GM21717 (cell line): ENCODE measurements around the gene VAV1.
"Not testable (repeated sequence)": the region's sequence is repeated elsewhere in the genome, so short reads cannot be mapped to it uniquely, and the experiment has no call there.

Experiments used
- ATAC-seq: cut with Tn5 transposase; IDR thresholded peaks from one replicate; pipeline ENCODE4 v1.9.1; 2021; ENCODE audit warnings: mild to moderate bottlenecking, moderate library complexity; ENCODE audit not compliant: unreplicated experiment

The VAV1 gene

DNA sequence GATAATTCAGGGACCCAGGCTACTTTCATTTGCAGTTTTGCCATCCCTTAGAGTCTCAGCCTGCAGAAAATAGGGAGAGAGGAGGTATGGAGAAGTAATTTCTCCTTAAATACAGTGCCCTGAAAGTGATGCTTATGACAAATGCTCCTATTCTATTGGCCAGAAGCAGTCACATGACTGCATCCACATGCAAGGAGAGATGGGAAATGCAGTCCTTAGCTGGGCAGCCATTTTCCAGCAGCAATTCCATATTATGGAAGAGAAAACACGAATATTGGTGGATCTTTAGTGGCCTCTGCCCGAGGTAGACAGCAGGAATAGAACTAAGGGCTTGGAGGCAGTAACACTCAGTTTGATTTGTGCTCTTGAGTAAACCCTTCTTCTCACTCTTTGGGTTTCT, 39.4 kb downstream of the VAV1 start:
- ATAC-seq, result no peak

DNA sequence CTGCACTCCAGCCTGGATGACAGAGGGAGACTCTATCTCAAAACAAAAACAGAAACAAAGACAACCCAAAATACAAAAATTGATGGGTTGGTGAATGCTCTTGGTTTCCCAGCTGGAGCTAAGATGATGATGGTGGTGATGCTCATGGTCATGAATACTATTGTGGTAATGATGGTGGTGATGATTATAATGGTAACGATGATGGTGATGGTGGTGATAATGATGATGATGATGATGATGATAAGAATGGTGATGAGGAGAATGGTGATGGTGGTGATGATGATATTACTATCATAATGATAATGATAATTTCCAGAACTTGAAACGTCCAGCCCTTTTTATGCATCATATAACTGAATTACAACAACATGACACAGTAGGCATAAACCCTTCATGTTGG, 40.1 kb downstream of the VAV1 start:
- no peak for ATAC-seq

DNA sequence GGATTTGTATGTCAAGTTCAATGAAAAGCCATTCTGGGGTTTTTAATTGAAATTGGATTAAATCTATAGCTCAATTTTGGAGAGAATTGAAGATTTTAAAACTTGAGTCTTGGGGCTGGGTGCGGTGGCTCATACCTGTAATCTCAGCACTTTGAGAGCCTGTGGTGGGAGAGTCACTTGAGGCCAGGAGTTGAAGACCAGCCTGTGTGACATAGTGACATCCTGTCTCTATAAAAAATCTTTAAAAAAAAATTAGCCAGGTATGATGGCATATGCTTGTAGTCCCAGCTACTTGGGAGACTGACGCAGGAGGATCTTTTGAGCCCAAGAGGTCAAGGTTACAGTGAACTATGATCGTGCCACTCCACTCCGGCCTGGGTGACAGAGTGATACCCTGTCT, 41.2 kb downstream of the VAV1 start:
- no peak for ATAC-seq

DNA sequence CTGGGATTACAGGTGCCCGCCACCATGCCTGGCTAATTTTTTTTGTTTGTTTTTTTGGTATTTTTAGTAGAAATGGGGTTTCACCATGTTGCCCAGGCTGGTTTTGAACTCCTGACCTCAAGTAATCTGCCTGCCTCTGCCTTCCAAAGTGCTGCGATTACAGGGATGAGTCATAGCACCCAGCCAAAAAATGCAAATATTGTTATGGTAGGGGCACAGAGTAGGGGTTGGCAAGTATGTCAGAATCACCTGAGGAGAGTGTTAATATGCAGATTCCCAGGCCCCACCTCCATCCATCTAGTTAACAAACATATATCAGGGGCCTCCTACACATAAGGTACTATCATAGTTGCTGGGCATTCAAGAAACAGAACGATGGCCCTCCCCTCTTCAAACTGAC, 44.7 kb downstream of the VAV1 start:
- no peak for ATAC-seq

DNA sequence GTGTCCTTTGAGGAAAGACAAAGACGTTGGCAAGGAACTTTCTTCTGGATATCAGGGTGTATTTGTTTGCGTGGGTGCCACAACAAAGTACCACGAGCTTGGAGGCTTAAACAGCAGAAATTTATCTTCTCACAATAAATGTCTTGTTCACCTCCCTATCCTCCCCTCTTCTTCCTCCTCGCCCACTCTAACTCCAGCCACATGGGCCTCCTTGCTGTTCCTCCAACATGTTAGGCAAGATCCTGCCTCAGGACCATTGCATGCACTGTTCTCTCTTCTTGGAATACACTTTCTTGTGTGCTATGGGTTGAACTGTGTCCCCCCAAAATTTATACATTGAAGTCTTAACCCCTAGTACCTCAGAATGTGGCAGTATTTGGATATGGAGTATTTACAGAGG, 45.7 kb downstream of the VAV1 start:
- ATAC-seq, result no peak

DNA sequence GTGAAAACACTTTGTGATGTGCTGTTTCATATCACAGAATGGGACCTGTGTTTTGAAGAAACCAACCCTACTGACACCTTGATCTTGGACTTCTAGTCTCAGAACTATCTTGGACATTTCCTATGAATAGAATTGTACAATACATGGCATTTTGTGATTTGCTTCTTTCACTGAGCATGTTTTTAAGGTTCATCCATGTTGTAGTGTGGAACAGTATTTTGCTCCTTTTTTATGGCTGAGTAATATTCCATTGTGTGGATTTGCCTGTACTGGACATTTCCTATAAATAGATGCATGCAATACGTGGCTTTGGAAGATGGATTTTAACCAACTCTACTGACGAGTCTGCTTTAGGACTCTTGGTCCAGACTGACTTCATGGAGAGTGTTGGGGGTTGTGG, 46.8 kb downstream of the VAV1 start:
- ATAC-seq, result no peak

DNA sequence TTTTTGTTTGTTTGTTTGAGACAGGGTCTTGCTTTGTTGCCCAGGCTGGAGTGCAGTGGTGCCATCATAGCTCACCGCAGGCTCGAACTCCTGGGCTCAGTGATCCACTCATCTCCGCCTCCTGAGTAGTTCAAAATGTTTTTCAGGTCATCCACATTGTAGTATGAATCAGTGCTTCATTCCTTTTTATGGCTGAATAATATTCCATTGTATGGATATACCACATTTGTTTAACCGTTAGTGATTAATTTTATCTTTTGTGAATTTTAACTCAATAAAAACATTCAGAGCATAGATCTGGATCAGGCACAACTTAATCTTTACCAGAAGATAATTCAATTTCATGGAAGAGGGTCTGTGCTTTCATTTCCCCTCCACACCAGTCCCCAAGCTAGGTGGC, 47.7 kb downstream of the VAV1 start:
- ATAC-seq, result no peak

DNA sequence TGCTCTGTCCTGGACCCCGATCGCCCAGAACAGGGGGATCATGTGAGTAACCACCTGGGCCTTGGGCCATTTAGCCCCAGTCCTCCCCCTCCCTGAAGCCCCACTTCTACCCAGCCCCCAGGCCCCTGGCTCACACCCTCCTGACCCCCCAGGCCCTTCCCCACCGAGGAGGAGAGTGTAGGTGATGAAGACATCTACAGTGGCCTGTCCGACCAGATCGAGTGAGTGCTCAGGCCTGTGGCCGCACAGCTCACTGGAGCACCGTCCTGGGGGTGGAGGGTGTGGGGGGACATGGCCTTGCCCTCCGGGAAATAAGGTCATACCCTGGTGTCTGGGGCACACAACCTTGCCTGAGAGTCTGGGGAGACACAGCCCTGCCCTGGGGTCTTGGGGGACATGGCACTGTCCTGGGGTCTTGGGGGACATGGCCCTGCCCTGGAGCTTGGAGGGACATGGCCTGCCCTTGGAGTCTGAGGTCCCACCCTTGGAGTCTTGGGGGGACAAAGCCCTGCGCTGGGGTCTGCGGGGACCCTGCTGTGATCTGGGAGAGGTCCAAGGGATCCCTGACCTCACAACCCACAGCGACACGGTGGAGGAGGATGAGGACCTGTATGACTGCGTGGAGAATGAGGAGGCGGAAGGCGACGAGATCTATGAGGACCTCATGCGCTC, 49.3 kb downstream of the VAV1 start:
- ATAC-seq, result no peak

DNA sequence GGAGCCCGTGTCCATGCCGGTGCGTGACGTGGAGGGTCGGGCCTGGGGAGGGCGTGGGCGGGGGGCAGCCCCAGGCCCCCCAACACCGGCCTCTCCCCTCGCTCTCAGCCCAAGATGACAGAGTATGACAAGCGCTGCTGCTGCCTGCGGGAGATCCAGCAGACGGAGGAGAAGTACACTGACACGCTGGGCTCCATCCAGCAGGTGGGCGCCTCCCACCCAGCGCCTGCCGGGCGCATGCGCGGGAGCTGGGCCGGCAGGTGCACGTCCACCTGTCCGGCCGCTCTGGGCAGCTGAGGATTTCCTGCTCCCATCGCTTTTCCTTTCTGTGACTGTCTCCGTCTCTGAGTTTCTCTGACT, 49.8 kb downstream of the VAV1 start:
- no peak for ATAC-seq

DNA sequence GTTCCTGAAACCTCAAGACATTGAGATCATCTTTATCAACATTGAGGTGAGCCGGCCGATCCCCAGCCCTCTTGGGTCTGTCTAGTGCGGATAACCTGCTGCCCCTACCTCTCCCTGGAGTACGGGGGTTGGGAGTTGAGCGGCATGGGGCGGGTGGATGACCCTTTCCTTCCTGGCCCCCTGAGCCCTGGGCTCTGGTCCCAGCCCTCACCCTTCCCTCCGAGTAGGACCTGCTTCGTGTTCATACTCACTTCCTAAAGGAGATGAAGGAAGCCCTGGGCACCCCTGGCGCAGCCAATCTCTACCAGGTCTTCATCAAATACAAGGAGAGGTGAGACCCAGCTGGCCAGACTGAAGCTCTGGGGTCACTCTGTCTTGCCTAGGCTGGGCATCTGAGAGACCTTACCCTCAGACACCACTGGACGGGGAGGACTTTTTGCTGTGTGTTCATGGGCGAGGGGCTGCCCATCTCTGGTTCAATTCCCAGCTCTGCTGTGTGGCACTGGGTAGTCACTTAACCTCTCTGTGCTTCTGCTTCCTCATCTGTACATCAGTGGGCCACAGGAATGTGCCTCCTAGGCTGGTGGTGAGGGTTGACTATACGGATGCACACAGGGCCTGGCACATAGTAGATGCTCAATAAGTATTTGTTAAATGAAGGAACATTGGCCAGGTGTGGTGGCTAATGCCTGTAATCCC, 52.7 kb downstream of the VAV1 start:
- no peak for ATAC-seq

DNA sequence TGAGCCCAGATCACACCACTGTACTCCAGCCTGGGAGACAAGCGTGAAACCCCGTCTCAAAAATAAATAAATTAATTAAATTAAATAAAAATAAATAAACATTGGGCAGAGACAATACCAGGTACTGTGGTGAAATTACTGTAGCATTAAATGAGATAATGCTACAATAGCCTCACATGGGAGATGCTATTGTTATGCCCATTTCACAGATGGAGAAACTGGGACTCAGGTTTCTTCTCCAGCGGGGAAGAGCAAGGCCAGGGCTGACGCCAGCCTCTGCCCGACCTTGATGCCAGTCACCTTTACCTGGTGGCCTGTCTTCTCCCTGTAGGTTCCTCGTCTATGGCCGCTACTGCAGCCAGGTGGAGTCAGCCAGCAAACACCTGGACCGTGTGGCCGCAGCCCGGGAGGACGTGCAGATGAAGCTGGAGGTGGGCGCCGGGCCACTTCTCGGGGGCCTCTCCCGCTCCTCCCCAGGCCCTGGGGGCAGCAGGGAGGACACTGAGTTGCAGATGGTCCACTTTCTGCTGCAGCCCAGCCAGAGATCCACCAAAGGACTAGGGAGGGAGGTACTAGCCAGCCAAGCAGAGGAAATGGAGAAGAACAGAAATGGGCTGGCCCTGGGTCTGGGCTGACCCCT, 53.9 kb downstream of the VAV1 start:
- ATAC-seq, result no peak

DNA sequence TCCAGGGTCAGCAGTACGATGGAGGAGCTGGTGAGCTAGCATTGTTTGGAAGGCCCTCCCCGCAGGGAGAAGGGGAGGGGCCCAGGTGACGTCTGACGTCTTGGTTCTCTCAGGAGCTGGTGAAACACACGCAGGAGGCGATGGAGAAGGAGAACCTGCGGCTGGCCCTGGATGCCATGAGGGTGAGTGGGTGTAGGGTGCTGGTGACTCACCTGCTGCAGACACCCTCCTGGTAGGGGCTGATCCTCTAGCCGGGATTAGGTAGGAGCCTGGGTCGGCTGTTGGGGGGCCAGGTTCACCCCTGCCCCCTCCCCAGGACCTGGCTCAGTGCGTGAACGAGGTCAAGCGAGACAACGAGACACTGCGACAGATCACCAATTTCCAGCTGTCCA, 55.8 kb downstream of the VAV1 start:
- ATAC-seq, result no peak

DNA sequence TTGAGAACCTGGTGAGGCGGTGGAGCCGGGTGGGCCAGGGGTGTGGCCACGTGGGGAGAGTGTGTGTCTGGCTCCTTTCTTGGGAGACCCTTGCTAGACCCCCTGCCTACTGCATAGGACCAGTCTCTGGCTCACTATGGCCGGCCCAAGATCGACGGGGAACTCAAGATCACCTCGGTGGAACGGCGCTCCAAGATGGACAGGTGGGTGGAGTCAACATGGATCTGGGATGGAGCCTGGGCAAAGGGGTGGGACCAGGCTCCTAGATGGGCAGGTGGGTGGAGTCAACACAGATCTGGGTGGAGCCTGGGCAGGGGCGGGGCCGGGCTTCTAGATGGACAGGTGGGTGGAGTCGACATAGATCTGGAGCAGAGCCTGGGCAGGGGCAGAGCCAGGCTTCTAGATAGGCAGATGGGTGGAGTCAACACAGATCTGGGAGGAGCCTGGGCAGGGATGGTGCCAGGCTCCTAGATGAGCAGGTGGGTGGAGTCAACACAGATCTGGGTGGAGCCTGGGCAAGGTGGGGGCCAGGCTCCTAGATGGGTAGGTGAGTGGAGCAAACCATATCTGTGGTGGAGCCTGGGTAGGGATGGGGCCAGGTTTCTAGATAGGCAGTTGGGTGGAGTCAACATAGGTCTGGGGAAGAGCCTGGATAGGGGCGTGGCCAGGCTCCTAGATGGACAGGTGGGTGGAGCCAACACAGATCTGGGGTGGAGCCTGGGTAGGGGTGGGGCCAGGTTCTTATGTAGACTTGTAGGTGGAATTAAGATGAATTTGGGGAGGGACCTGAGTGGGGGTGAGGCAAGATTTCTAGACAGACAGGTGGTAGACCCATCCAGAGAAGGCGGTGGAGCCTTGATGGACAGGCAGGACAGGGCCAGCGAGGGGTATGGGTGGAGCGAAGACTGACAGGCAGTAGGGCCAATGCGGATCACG, 56.5 kb downstream of the VAV1 start:
- no peak for ATAC-seq

DNA sequence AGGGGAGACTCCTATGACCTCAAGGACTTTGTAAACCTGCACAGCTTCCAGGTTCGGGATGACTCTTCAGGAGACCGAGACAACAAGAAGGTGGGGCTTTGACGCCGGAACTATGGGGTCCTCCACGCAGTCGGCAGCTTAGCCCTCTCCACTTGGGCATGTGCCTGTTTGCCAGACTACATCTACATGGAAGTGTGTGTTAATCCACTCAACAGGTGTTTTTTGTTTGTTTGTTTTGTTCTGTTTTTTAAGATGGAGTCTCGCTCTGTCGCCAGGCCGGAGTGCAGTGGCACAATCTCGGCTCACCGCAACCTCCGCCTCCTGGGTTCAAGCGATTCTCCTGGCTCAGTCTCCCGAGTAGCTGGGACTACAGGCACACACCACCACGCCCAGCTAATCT, 57.3 kb downstream of the VAV1 start:
- not testable (repeated sequence) for ATAC-seq

DNA sequence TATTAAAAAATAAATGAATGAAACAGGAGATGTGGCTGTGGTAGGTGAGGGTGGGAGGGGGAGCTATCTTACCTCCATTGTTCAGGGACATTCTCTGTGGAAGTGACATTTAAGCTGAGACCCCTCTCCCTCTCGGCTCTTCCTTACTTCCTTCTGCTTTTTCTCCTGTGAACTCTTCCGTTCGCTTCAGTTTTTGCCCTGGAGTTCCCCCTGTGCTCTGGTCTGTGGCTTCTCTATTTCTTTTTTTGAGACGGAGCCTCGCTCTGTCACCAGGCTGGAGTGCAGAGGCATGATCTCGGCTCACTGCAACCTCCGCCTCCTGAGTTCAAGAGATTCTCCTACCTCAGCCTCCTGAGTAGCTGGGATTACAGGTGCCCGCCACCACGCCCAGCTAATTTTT, 58.6 kb downstream of the VAV1 start:
- ATAC-seq, result not testable (repeated sequence)

DNA sequence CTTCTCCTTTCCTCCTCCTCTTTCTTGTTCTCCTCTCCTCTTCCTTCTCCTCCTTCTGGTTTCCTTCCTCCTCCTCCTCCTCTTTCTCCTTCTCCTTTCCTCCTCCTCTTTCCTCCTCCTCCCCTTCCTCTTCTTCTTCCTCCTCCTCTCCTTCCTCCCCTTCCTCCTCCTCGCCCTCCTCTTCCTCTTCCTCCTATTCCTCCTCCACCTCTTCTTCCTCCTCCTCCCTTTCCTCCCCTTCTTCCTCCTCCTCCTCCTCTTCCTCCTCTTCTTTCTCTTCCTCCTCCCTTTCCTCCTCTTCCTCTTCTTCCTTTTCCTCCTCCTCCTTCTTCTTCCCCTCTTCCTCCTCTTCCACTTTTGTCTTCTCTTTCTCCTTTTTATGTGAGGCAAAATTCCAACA, 59.9 kb downstream of the VAV1 start:
- no peak for ATAC-seq

DNA sequence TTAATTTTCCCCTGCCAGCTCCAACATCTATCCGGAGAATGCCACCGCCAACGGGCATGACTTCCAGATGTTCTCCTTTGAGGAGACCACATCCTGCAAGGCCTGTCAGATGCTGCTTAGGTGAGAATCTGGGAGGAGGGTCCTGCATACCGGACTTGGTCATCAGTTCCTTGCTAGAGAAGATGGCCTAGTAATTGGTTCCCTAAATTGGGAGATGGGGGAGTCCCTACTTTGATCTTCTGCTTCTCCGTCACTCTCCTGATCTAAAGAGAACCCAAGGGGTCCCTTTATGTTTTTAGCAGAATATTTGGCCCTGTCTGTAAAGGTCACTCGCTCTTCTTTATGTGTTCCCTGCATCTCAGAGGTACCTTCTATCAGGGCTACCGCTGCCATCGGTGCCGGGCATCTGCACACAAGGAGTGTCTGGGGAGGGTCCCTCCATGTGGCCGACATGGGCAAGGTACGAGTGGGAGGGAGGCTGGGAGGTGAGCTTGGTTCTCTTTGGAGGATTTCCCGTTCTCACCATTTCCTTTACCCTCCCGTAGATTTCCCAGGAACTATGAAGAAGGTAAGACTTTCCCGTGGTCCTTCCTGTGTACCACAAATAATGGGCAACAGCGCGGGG, 60.8 kb downstream of the VAV1 start:
- no peak for ATAC-seq

DNA sequence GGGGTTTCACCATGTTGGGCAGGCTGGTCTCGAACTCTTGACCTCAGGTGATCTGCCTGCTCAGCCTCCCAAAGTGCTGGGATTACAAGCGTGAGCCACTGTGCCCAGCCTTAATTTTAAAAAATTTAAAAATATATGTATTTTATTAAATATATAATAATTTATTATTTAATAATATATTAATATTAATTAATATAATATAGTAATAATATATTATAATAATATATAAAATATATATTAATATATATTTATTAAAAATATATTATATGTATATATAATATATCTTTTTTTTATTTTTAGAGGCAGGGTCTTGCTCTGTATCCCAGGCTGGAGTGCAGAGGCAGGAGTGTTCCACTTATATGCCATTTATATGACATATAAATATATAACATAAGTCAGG, 61.9 kb downstream of the VAV1 start:
- ATAC-seq, result no peak

DNA sequence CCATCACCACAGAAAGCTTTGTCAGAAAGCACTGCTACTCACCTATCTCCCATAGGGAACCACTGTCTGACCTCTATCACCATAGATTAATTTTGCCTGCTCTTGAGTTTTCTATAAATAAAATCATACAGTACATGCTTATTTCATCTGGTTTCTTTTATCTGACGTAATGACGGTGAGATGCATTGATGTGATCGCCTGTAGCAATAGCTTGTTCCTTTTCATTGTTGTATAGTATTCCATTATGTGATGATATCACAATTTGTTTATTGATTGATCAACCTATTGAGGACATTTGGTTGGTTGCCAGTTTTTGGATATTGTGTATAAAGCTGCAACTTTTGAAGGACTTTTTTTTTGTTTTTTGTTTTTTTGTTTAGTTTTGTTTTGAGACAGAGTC, 63.0 kb downstream of the VAV1 start:
- no peak for ATAC-seq

DNA sequence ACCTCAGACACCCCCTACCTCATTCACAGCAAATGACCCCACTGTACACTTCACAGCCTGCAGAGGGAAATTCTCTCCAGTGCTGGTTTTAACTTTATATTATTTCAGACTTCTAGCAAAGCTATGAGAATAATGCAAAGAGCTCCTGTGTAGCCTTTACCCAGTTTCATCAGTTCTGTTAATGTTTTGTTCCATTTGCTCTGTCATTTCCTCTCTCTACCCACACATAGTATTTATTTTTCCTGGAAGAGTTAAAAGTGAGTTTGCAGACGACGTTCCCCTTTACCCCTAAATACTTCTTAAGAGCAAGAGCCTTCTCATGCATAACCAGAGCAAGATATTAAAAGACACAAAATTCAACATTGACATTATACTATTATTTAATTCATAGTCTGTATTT, 65.0 kb downstream of the VAV1 start:
- ATAC-seq, result no peak

DNA sequence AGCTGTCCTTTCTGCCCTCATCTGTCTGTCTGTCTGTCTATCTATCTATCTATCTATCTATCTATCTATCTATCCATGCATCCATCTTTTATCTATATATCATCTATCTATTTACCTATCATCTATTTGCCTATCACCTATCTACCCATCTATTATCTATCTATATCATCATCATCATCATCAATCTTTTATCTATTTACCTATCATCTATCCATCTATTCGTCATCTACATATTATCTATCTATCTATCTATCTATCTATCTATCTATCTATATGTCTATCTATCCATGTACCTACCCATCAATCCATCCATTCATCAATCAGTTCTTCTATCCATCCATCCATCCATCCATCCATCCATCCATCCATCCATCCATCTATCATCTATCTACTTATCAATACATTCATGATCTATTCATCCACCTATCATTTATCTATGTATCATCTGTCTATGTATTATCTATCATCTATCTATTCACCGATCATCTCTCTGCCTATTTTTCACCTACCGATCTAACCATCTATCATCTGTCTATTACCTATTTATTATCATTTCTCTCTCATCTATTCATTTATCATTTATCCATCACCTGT, 65.7 kb downstream of the VAV1 start:
- no peak for ATAC-seq
